HG03469 (cell line): ENCODE measurements around the gene ADCY5.

ENCODE experiments used
- ATAC-seq: cut with Tn5 transposase; IDR thresholded peaks from one replicate; pipeline ENCODE4 v1.9.1; 2021; ENCODE audit warnings: mild to moderate bottlenecking, moderate library complexity, moderate number of reproducible peaks; ENCODE audit not compliant: unreplicated experiment

The ADCY5 gene

DNA sequence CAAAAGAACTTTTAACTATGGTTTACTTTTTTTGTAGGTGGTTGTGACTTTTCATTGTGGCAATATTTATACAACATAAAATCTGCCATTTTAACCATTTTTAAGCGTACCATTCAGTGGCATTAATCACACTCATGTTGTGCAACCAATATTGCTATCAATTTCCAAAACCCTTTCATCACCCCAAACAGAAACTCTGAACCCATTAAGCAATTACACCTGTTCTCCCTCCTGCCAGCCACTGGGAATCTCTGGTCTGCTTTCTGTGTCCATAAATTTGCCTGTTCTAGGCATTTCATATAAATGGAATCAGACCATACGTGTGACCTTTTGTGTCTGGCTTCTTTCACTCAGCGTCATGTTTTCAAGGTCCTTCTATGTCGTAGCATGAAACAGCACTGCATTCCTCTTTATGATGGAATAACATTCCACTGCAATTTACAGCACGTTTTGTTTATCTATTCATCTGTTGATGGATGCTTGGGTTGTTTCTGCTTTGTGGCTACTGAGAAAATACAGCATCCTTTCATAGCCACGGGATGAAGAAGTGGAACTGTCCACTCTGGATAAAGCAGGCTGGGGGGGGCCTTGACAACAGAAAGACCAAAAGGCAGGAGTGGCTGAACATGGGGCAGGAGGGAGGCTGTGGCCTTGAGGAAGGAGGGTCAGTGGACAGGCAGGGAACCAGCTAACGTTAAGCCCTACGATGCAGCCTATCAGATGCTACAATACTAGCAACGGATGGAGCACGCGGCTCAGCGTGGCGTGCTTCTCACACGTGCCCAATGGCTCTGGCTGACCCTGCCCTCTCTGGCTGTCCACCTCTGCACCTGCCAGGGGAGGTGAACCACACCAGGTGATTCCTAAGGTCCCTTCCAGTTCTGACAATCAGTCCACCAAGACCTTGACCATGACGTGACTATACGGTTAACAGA, 136.3 kb downstream of the ADCY5 start:
- no peak for ATAC-seq

DNA sequence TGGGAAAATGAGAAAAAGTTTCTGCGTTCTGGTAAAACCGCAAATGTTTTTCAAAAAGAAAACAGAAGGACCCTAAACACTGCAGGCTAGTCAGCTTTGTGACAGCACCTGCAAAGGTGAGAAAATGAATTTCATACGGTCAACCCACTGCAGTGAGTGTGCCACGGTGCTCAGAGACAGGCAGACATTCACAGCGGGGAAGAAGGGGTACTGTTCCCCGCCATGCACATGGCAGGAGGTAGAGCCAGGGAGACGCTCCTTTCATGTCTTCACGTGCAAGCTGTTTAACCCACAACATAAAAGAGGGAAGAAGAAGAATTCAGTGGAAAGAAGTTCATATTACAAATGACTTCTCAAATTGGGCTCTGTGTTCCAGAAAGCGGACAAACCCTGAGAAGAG, 137.7 kb downstream of the ADCY5 start:
- ATAC-seq = no peak

DNA sequence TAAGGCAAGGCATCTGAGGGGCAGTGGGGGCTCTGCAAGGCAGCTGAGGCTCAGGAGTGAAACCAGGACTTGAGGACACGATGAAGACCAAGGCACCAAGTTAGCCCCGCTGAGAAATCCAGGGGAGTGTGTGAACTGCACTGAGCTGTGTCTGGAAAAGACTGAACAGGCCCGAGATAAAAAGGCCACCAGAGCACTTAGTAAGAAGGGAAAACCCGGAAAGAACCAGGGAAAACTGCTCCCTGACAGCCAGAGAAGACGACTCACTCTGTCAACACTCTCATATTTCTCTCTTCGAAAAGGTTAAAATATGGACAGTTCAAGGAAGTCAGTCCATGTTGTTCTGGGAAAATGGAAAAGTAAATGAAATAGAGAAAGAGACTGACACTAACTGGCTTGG, 138.1 kb downstream of the ADCY5 start:
- no peak for ATAC-seq

DNA sequence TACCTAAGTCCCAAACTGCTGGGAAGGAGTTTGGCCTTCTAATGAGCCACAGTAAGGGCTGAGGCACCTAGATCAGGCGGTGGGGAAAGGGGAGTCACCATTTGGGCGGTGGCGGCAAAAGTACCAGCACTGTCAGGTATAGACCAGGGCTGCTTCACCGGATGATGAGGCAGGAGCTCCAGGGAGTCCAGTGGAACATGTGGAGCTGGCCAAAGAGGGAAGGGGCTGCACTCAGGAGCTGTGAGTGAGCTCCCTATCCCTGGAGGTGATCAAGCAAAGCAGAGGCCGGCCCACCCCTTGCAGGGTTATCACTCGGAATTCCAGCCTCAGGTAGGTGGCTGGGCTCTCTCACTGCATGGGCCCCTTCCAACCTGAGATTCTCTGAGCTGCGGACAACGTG, 138.7 kb downstream of the ADCY5 start:
- ATAC-seq = no peak

DNA sequence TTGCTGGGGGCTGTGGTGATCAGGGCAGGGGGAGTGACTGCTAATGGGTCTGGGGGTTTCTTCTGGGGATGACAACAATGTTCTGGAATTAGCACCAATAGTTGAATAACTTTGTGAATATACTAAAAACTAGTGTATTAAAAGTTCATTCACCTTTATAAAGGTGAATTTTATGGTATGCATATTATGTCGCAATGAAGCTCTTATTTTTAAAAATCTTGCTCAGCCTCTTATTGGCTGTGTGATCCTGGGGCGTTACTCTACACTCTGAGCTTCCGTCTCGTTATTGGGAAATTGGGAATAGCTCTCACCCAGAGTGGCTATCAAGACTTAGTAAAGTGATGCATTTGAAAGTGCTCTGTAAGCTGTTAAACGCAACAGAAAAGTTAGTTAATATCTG, 141.8 kb downstream of the ADCY5 start:
- no peak for ATAC-seq

DNA sequence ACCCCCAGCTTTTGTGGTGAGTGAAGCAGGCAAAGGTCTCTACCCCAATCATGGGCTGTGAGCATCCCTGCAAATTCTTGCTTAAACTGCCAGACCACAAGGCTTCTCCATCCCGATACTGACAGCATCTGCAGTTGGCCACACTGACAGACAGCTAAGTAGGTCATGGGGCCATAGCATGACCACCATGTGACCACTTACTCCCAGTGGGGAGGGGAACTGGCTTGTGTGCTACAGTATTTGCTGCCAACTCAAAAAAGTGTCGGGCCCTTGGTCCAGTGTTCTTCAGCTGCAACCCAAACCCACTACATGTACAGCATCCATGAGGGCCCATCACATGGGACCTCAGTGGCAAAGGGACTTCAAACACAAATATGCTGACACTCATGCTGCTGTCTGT, 143.7 kb downstream of the ADCY5 start:
- ATAC-seq = no peak

DNA sequence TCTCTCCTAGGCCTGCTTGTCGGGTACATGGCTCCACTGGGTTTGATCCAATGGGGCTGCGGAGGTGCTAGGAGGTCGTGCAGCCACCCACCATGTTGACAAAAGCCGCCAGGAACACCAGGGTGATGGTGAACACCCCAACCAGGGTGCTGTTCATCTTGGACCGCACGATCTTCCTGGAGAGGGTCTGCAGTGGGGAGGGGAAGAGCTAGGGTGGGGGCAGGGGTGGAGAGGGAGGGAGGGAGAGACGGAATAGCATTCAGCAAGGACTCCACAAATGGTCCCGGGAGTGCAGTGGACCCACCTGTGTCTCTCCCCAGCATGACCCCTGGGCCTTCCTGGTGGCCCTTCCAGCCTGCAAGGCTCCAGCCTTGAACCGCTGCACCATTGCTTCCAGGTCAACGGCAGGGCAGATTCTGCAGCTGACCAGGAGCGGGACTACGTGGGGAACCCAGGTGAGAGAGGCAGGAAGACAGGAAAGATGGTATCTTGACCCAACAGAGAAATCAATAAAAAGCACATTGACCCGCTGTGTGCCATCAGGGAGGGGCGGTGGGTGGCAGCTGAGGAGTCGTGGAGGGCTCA, 144.8 kb downstream of the ADCY5 start:
- ATAC-seq = no peak

DNA sequence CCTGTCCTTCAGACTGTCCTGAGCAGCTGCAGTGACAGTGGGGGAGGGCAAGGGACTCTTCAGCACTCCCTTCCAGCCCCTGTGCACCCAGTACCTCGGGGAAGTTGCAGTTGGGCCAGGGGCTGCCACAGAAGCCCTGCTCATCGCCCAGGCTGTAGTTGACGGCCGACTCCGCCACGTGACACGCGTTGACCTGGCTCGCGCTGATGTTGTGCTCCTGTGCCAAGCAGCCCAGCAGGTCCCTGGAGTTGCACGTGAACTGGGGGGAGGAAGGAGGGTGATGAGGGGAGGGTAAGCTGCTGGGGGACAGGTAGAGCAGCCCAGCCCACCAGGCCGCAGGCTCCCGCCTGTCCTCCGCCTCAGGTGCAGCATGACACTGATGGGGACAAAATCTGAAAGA, 145.9 kb downstream of the ADCY5 start:
- no peak for ATAC-seq

DNA sequence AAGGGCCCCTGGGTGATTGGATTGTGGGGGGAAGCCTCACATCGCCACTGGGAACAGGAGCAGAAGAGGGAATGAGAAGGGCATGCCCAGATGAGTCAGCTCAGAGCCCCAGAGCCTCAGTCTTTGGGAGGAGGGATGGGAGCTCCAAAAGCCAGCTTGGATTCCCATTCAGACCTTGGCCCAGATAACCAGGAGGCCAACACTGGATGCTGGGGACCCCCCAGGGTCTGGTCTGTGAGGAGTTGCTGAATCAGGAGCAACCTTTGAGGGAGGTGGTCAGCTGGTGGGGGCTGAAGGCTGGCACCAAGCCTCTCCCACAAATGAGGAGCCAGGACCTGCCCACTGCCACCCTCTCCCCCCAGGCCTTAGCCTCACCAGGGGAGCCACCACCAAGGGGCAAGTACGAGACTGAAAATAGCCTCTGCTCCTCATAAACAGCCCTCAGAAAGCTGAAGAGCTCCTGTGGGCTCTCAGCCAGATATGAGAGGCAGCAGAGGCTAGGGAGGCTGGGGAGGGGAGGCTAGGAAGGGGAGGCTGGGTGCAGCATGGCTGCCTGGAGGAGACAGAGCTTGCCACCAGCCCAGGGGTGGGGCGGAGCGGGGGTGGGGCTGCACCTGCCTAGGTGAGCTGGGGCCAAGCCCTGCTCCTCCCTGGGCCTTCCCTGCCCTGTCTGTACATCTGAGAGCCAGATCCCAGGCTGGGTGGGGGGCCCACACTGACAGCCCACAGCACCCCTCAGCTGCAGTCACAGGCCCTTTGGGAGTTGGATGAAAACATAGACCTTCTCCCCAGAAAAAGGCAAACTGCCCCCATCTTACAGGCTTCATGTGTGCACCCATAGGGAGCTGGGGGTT, 147.3 kb downstream of the ADCY5 start:
- no peak for ATAC-seq

DNA sequence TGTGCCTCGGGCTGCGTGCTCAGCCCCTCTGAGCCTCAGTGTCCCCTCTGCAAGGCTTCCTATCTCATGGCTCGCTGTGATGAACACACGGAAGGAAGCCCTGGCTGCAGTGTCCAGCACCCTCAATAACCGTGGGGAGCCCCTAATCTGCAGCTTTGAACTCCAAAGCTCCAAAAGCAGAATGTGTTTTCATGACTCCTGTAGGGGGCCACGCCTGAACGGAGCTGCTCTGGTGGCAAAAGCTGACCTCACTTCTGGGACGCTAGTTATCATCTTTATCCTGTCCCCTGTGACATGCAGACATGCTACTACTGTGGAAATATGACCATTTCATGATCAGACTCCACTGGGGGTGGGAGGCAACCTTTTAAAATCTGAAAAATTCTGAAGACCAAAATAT, 148.3 kb downstream of the ADCY5 start:
- ATAC-seq = no peak

DNA sequence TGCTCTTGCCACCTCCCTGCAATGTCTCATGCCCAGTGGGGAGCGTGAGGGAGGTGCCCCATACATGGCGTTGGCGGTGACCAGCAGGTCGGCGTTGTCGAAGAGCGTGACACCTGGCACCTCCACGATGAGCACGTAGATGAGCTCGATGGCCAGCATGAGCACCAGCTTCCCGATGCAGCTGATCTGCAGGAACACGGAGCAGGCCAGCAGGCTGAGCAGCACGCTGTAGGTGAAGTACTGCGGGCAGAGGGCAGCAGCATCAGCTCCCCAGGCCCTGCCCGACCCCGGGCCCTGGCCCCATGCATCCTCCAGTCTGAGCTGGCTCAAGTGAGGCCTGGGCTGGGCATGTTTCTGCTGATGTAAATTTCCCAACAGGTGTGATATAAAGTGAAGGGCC, 148.8 kb downstream of the ADCY5 start:
- no peak for ATAC-seq

DNA sequence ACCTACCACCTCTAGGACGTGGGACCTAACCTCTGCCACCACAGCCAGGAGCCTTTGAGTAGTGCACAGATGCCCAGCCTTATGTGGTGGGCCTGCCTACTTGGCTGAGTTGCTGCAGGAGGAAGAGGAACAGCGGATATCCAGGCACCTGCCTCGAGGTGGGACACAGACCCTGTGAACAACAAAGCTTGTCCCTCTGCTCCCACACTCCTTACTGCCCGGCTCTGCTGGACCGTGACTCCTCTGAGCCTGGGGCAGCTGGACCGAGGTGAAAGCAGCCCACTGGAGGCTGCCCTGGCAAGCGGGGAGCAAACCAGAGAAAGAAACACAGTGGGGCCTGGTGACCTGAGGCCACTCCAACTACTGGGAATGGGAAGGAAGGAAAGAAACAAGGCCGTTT, 149.3 kb downstream of the ADCY5 start:
- ATAC-seq = no peak

DNA sequence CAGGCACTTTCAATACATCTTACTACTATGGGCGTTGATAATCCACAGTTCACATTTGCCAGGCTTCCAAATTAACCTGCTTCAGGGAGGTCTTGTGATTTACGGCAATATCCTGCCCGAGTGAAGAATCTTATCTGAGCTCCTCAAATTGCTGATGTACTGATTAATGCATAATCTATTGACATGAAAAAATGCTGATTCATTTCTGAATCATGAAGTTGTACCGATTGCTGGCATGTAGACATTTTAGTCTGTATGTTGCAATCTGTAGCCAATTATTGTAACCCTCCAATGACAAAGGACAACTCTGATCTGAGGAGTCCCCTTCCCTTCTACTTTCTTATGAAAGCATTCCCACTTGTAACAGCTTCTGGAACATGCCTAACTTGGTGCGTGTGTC, 150.0 kb downstream of the ADCY5 start:
- no peak for ATAC-seq

DNA sequence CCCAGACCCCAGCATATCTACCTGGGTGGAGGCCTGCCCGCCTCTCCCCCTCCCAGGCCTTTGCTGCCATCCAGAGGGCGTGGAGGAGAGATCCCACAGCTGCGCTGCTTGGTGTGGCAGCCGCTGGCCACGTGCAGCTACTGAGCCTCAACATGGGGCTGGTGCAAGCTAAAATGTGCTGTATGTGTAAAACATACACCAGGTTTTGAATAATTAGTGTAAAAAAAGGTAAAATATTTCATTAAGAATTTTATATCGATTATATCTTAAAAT, 151.3 kb downstream of the ADCY5 start:
- no peak for ATAC-seq

DNA sequence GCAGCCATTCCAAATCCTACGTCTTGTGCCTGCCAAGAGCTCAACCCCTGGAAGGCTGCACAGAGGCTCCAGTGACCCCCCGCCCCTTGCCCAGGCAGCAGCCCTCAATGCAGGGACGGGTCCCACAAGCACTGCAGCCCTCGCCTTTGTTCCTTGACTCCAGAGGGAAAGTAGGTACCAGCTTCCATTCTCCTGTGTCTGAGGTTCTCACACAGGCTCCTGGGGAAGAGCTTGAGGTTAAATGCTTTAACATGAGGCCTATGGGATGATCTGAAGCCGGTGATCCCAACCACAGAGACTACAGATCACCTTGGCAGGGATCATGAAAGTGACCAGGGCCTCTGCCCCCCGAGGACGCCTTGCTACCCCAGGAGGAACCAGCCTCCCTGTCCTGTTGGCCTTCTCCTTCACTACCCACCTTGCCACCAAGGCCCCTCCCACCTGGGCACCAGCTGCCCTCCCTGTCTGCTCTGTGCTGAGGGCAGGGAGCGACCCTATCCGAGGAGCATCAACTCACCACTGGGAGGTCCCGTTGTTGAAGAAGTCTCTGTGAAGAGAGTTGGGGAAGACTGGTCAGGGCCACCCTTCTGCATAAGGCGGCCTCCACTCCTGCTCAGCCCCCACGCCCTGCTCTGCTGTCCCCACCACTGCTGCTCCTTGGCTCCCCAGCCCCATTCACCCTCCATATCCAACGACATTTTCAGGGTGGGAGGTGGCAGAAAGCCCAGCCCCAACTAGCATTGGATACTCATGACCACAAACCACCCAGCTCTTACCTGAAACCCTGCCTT, 151.9 kb downstream of the ADCY5 start:
- no peak for ATAC-seq

DNA sequence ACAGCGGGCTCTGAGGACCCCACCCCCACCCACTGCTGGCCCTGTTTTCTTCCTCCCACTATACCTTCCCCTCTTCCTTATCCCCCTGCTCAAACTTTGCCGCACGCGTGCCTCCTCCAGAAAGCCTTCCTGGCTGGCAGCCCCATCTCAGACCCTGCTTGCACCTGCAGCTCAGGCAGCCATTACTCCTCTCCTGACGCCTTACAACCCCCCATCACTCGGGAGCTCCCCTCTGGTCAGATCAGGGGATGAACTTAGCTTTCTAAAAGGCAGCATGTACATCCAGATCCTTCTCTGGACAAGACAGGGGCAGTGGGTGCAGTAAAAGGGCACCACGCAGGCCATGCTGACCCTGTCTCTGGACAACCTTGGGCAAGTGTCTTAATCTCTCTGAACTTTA, 152.6 kb downstream of the ADCY5 start:
- ATAC-seq = no peak

DNA sequence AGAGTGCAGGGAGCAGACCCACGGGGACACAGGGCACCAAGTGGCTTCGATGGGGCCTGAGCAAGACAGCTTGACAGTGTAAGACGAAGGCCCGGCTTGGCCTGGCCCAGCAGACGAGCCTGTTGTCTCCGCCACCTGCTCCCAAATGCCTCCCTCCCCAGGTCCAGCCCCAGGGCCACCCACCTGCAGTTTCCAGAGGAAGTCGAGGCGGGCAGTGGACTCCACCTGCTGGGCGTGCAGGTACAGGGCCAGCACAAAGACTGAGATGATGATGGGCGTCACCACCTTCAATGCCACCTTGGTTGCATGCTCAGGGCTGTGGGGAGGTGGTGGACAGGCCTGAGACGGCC, 153.0 kb downstream of the ADCY5 start:
- ATAC-seq = no peak

DNA sequence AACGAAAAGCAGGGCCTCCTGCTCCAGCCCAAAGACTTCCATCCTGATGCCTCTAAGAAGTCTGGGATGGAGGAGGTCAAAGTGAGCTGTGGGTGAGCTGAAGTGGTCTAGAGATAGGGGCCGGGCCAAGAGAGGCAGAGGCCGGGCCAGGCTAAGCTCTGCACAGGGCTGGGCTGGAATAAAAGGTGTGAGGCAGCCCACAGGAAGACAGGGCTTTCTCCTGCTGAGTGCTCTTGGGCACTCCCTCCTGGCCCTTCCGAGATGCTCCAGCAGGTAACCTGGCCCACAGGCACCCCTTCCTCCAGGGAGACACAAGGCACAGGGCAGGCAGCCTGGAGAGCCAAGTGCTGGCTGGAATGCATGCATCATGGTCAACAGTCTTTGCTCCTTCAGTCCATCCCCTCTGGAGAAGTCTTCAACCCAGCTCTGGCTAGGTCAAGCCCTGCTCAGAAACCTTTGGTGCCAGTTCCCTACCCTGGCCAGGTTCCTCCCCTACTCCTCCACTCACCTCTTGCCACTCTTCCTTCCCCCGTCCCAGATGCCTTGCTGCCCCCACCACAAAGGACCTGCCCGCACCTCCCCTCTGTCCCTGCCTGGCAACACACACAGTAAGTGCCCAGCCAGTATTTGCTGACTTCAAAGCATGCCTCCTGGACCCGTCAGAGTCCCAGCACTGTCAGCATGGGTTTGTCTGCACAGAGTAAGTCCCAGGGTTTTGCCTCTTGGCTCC, 153.6 kb downstream of the ADCY5 start:
- no peak for ATAC-seq

DNA sequence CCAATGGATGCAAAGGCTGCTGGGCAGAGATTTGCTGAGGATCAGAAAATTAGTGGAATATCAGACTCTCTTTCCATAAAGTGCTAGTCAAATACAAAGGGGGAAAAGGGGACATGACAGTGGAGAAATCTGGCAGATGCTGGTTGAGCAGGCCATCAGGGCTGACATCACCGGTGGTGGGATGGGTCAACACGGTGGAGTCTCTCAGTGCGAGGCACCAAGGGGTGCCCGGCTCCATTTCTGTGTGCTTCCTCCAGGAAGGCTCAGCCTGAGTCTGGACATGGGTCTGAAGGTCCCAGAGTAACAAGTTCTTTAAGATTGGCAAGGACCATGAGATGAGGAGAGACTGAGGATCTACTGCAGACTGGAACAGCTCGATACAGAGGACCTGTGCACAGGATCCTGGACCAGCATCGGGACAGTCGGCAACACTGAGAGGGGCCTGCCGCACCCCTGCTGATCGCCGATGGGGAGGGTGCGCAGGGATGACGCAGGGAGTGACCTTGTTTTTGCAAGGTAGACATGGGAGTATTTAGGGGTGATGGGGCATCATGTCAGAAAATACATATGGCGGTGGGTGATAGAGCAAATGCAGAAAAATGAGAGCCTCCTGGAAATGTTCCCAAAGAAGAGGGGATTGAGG, 154.5 kb downstream of the ADCY5 start:
- ATAC-seq = no peak
